ENCODE measurements around the gene TRAF4. TPM values are rescaled to one million over a fixed set of nuclear protein-coding genes. Genes with fewer than 3 reads are reported as not detected.
"Not testable (repeated sequence)": the region's sequence is repeated elsewhere in the genome, so short reads cannot be mapped to it uniquely, and the experiment has no call there.

Gene TRAF4
- polyA plus RNA-seq, 10 donors = 40.0 to 73.0 (median 52.8) TPM

DNA sequence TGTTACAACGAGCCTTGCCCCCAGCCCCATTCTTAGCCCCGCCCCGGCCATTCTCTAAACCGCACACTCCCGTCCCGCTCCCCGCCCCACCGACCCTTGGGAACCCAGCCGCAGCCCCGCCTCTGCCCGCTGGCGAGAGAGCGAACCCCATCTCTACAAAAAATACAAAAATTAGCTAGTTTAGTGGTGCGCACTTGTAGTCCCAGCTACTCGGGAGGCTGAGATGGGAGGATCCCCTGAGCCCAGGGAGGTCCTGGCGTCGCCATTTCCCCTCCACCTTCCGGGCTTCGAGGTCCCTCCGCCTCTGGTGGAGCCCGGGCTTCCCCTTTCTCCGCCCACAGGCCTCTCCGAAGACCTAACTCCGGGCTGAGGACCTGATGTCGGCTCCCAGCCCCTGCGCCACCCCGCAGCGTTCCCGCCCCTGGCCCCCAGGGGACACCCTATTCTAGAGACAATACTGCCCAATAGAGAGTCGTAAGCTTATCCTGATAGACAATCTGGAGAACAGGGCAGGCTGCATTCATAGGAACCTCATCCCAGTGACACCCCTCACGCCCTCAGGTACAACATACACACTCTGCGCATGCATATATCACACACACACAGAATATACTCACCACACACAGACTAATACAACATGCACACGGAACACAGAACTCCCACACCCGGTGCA, 31.6 kb upstream of the TRAF4 start:
- DNase-seq = peak in 2 of 3 donors; percentile 43 to 79

DNA sequence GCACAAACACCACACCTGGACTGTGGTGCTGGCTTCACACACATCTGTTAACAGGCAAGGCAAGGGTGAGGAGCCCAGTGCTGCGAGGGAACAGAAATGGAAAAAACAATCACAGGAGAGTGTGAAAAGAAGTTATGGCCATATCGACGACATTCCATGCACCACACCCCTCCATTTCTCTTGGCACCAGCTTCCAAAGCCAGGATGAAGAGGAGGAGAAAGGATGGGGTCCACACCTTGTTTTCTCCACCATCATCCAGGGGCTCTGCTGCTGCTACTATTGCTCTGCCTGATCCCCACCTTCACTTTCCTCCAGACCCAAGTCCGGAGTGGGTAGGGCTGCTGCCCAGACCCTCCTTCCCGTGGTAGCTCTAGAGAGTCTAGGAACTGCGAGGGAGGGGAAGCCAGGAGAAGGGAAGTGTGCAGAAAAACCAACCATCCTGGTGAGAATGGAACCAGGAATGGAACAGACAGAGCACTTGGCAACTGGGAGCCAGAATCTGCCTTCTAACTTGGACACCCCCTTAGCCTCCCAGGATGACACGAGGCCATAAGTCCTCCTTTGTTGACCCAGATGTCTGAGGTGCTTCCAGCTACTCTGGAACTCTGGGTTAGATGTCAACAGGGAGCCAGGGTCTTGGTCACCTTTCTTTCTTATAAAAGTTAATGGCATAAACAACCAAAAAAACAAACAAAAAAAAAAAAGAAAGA, 31.0 kb upstream of the TRAF4 start:
- DNase-seq = no peak

DNA sequence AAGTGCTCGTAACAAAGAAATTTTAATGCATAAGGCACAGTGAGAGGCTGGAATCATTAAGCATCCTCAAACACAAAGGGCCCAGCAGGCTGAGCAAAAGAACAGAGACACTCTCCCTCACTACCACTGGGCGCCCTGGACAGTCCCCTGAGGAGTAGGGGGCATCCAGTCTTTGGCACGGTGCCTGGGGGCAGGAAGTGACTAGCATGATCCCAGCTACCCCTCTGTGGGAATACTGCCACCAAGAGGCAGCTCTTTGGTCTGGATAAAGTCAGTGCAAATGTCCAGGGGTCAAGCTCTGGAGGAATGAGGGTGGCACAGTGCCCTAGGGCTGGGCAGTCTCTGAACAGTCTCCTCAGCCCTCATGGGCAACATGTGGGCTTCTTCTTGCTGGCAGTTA, 29.5 kb upstream of the TRAF4 start:
- DNase-seq = no peak

DNA sequence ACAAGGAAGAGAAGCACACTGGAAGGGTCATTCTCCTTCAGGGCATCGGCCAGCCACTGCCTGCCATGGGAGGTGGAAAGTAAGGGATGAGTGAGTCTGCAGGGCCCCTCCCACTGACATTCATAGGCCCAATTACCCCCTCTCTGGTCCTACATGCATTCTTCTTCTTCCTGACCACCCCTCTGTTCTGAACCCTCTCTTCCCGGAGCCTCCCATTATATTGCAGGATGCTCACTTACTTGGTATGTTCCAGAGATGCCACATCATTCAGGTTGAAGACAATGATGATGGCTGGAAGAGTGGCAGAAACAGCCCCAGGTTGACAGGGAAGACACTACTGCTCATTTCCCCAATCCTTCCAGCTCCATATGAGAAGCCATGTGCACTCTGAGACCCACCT, 28.6 kb upstream of the TRAF4 start:
- DNase-seq = no peak

DNA sequence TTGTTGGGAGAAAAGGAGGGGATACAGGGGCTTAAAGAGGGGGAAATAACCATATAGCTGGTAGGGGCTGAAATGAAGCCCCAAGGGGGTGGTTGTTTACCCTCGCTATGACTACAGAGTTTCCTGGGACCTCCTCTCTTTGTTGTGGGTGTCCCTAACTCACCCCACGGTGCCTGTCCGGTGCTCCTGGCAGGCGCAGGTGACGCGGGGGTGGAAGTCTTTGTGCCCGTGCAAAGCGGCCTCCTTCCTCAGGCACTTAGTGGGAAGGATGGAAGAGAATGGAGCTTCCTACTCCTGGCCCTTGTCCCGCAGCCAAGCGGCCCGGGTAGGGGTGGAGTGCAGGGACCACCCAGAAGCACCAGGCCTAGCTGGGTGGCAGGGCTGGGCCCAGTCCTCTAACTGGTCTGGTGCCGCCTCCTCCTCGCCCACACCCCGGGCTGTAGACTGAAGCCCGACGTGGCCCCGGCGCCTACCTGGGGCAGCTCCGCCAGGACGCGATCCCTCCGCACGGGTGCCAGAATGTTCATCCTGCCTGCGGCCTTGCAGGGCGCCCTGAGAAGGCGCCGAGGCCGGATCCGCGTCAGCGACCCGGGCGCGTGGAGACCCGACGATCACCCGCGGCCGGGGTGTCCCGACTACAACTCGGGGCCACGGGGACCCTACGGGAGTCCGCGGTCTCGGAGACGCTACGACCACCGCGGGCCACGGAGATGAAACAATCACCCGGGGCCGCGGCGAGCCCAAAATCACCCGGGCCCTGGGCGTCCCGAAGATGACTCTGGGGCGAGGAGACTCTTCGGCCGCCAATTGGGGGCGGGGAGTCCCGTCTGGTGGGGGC, 26.9 kb upstream of the TRAF4 start:
- peak; percentile 24 to 86 (median 53) for DNase-seq

DNA sequence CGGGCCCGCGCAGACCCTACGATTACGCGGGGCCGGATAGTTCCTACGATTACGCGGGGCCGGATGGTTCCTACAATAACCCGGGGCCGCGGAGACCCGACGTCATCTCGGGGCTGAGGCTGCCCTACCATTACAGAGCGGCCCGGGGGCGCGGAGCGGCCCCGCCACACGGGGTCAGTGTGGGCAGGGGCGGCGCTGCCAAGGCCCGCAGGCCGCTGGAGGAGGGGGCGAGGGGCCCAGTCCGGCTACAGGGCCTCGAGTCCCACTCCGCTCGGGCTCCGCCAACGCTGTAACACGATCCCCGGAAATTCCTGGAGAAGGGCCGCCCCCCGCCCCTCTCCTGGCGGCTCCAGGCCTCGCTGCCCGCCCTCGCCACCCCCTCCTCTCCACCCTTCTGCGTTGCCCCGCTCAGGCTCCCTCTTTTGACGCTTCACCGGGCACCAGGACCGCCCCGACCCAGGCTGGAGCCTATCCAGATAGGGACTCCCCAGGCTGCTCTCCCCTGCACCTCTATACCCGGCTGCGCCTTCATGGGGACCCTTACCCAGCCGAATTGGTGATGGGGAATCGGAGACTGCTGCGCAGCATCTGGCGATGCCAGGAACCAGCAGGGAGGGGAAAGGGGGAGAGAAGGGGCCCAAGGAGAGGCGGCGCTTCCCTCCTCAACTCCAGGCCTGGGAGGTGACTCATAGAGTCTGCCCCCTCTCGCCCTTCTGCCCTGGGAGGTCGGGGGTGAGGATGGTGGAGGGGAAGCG, 26.1 kb upstream of the TRAF4 start, which contains the start of gene RAB34:
Gene RAB34 (minus strand): TSS at position 291 of the 755 bp plus-strand sequence. CDS start 602 bp downstream, outside the sequence.
- DNase-seq = peak; percentile 89 to 95 (median 90)

DNA sequence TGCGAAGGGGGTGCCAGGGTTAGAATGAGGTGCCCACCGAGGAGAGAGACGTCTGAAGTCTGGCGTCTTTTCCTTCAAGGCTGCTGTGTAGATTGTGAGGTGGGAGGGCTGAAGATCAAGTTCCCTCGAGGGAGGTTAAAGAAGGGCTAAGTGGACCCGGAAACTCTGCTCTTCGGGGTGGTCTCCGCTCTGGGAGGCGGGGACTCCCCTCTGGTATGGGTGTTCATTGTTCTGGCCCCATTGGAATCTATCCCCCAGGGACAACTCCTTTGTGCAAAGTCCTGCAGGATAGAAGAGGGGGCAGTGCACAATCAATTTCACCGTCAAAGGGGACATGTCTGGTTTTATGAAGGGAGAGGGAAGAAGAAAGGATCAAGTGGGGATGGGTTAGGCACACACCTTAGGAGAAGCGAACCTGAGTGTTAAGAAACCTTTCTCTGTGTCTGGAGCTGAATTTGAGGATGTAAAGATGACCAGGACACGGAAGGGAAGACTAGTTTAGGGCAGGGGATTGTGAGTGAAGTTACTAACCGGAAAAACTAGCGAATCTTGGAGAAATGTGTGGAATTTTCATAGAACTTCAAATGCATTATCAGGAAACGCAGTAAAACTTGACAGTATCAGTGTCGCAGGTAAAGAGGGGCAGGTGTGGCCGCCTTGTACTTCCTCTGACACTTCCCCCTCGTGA, 25.3 kb upstream of the TRAF4 start:
- peak in 2 of 3 donors; percentile 24 to 27 for DNase-seq

DNA sequence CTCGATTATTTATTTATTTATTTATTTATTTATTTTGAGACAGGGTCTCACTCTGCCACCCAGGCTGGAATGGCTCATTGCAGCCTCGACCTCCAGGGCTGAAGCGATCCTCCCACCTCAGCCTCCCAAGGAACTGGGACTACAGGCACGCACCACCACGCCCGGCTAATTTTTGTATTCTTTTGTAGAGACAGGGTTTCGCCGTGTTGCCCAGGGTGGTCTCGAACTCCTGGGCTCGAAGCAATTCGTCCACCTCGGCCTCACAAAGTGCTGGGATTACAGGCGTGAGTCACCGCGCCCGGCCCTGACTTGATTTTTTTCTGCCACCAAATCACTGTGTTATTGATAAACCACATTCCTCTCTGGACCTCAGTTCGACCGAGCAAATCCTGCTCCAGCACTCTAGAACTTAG, 24.8 kb upstream of the TRAF4 start:
- DNase-seq = no peak

DNA sequence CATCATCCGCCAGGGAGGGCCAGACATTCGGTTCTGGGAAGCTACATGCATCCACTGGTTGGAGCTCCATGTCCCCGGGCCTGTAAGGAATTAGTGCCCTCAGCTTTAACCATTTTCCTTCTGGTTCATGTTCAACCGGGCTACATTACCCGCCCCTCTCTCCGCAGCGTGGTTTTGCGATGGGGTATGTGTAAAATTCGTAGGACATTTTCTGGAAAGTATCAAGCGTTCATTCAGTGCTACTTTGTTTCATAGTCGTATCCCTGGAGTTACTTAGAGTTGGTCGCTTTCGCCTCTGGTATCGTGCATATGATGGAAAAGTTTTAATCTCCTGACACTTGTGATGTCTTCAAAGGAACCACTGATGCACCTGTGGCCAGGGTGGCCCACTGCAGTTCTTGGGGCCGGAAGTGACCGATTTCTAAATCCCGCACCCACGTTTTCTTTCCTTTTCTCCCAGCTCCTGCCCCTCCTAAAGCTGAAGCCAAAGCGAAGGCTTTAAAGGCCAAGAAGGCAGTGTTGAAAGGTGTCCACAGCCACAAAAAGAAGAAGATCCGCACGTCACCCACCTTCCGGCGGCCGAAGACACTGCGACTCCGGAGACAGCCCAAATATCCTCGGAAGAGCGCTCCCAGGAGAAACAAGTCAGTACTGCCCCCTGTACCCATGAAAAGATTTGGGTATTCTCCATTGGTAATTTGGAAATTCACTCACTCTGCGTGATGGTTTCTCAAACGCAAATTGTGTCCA, 23.4 kb upstream of the TRAF4 start:
- no peak for DNase-seq

DNA sequence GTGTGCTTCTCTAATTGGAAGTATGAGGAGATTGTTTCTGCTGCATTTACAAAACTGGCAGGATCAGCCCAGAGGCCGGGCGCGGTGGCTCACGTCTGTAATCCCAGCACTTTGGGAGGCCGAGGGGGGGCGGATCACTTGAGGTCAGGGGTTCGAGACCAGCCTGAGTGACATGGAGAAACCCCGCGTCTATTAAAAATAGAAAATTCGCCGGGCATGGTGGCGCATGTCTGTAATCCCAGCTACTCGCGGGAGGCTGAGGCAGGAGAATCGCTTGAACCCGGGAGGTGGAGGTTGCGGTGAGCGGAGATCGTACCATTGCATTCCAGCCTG, 22.8 kb upstream of the TRAF4 start:
- not testable (repeated sequence) for DNase-seq

DNA sequence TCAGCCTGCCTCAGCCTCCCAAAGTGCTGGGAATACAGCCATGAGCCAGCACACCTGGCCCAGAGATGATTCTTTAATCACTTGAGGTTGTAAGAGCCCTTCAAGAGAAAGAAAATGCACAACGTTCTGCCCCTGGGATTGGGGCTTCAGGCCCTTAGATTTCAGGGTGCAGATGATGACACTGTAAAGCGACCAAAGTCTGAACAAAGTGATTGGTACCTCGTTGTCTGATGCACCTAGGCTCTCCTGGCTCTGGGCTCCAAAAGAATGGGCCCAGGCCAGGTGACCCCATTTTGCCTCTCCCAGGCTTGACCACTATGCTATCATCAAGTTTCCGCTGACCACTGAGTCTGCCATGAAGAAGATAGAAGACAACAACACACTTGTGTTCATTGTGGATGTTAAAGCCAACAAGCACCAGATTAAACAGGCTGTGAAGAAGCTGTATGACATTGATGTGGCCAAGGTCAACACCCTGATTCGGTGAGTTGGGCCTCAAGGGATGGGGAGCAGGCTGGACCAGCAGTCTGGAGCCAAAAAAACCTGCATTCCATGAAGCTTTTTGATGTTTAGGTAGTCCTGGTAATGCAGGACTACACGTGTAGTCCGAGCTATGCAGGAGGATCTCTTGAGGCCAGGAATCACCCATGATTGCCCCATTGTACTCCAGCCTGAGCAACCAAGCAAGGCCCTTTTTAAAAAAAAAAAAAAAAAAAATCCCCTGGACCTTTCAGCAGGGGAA, 21.2 kb upstream of the TRAF4 start:
- DNase-seq = no peak

DNA sequence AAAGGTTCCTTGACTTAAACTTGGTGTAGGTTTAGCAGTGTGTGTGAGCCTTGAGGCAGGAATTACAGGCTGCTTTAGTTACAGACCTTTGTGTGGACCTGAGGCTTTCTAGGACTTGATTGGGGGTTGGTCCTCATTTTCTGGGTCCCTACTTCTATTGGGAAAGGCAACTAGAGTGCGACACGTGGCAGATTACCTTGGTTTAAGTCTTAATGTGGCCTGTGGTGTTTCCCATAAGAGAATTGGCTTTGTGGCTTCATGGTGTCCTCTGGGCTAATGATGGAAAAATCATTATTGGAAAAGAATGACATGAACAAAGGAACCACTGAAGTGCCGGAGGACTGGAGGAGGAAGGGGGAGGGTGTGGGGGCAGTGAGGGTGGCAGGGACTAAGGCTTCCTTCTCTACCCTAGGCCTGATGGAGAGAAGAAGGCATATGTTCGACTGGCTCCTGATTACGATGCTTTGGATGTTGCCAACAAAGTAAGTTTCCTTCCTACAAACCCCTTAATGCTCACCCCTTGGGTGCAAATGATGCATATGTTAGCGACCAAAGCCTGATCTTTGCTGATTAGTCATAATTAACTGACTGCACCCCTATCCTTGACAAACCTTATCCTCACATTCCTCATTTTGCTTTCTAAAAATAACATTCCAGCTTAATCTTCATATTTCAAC, 20.5 kb upstream of the TRAF4 start:
- no peak for DNase-seq

DNA sequence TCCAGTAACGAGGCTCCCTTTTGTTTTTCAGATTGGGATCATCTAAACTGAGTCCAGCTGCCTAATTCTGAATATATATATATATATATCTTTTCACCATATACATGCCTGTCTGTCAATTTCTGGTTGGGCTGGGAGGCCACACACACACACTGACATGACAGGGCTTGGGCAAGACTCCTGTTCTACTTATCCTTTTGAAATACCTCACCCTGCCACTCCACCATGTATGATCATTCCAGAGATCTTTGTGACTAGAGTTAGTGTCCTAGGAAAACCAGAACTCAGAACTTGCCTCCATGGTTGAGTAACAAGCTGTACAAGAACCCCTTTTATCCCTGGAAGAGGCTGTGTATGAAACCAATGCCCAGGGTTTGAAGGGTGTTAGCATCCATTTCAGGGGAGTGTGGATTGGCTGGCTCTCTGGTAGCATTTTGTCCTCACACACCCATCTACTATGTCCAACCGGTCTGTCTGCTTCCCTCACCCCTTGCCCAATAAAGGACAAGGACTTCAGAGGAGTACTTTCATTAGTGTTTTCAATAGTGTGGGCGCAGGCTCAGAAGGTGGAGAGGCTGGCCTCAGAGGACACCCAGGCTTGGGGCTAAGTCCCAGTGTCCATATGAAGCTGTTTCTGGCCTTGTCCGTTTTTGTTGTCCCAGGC, 19.8 kb upstream of the TRAF4 start:
- DNase-seq = not testable (repeated sequence)

DNA sequence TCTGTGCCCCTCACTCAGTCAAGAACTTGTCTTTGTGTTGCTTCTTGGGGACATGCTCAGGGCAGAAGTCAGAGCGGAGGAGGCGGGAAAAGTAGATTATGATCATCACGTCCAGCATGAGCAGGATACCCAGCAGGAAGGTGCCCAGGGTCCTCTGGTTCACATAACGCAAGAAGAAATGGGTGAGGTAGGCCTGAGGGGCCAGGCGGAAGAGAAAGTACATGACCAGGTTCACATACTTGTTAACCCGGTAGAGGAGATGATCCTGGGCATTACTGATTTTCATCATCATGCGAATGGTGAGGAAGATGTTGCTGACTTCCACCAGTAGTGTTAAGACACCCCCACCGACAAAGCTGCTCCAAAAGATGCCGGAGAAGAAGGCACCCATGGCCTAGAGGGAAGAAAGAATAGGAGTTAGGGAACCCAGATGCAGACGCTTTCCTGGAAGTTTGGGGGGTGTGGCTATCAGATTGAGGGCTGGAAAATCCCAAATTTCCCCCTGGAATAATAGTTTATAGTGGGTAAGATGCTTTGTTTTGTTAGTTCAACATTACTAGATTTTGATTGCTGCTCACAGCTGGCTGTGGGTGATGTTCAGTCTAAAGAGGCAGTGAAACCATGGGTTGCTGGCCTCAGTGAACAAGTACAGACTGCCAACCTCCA, 19.2 kb upstream of the TRAF4 start:
- no peak for DNase-seq

DNA sequence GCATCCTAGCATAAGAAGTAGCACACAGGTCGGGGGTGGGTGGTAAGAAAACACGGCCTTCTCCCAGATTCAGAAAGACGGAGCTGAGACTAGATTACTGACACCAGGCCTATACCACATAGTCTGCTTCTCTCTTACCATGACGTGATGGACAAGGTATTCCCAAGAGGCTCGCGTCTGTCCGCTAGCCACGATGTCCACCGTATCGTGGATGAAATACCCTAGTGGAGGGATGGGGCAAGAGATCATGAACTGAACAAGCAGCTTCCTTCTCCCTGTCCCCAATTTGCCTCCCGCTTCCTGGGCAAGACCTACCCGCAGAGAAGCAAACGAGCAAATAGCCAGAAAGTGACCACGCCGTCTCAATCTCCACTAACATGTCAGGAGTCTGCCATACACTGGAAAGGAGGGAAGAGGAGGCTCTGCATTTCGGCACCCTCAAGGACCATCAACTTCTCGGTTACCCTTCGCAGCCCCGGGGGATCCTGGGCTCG, 18.6 kb upstream of the TRAF4 start:
- peak in 2 of 3 donors; percentile 32 to 64 for DNase-seq

DNA sequence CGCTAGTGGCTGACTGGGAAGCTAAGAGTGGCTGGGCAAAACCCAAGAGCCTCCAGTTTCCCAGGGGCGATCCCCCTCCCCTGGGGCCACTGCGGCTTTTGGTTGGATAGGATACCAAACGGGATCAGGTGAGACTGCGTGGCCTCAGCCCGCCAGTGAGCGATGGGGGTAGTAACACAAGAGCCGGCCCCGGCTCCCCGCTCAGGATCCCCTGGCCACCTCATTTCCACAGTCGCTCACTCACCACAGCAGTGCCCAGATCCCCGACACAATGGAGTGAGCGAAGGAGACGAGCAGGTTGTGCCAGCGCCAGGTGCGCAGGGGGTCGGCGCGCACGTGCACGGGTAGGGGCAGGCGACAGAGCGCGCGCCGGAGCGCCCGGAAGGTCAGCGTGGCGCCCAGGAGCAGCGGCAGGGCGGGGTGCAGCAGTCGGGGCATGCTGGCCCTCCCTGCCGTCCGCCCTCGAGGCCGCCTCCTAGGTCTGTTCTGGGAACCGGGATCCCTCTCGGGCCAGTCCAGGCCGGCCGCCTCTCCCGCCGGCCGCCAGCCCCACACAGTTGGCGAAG, 18.1 kb upstream of the TRAF4 start:
- DNase-seq = peak in 1 of 3 donors; percentile 83

DNA sequence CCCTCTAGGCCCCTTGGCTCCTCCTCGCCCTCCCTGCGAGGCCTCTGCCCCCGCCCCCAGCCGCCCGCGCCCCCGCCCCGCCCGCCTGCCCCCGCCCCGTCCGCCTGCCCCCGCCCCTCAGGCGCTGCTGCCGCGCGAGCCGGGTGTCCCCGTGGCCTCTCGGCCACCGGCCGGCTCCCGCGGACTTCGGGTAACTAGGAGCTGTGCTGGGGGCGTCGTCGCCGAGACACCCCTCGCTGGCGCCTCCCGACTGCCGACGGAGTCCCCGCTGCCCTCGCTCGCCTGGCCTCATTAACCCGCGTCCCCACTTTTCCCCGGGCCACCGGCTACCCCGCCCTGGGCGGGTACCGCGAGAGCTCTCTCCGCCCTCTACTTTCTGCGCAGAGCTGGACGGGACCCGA, 17.6 kb upstream of the TRAF4 start, which contains the start of gene TLCD1:
Gene TLCD1 (minus strand): TSS at position 8 of the 401 bp plus-strand sequence. CDS start 136 bp downstream, outside the sequence.
- peak; percentile 51 to 92 (median 78) for DNase-seq
